Heart right ventricle (tissue), 16 donors: ENCODE measurements around the gene GPR107. TPM values are rescaled to one million over a fixed set of nuclear protein-coding genes. Genes with fewer than 3 reads are reported as not detected.

Source experiments
- ATAC-seq, 8 donors: fragments of 200-7000 bp; cut with Tn5 transposase; one replicate each; pipeline ENCODE4 v1.9.1; 2020; ENCODE audit warnings: mild to moderate bottlenecking in 8 of 8, moderate library complexity in 8 of 8, moderate number of reproducible peaks in 1 of 8
- DNase-seq, 2 donors: peaks; one replicate each; pipeline ENCODE4 v3.0.0-alpha.2; 2020
- H3K27ac ChIP-seq, 10 donors: fragments of 200-600 bp; sonication (generic) in 2 of 10; one replicate each; pipeline versions ENCODE4 v1.5.0 to v1.8.0; 2020 to 2022; ENCODE audit warnings: mild to moderate bottlenecking in 3 of 10
- H3K27me3 ChIP-seq, 7 donors: fragments of 200-600 bp; one replicate each; pipeline ENCODE4 v1.8.0; 2021 to 2022; ENCODE audit warnings: mild to moderate bottlenecking in 2 of 7
- H3K36me3 ChIP-seq, 9 donors: fragments of 200-600 bp; sonication (generic) in 1 of 9; one replicate each; pipeline versions ENCODE4 v1.5.0 to v1.8.0; 2020 to 2022; ENCODE audit warnings: mild to moderate bottlenecking in 2 of 9
- H3K4me1 ChIP-seq, 9 donors: fragments of 200-600 bp; sonication (generic) in 1 of 9; one replicate each; pipeline versions ENCODE4 v1.5.0 to v1.8.0; 2020 to 2022; ENCODE audit warnings: mild to moderate bottlenecking in 4 of 9
- H3K4me3 ChIP-seq, 10 donors: fragments of 200-600 bp; sonication (generic) in 2 of 10; one replicate each; pipeline versions ENCODE4 v1.5.0 to v1.8.0; 2020 to 2022; ENCODE audit warnings: mild to moderate bottlenecking in 7 of 10, moderate library complexity in 2 of 10
- H3K9me3 ChIP-seq, 11 donors: fragments of 200-600 bp in 10 of 11; sonication (generic) in 2 of 11; one replicate each; pipeline versions ENCODE4 v1.5.0 to v1.8.0; 2013 to 2022; ENCODE audit warnings: mild to moderate bottlenecking in 2 of 11, control low read depth in 1 of 11, moderate library complexity in 1 of 11
- WGBS, 2 donors: extraction: QIAGEN DNeasy Blood & Tissue Kit; methylation state at CpG; one replicate each; pipeline ENCODE4 v1.1.7; 2013; ENCODE audit warnings: inconsistent platforms in 1 of 2; 5-methylcytosine and 5-hydroxymethylcytosine counted together
- intact Hi-C, 10 donors: fragments of 100-400 bp; cut with DNase I; formaldehyde crosslinking; loops; one replicate each; pipeline versions ENCODE4 v1.11.1 to v1.14.2; 2022
- polyA plus RNA-seq, 2 donors: library from polyadenylated mRNA; stranded (reverse); fragments of 200-250 nt; gene quantifications; one replicate each; pipeline ENCODE4 v1.2.3, GENCODE V29; 2013
- total RNA-seq, 10 donors: library from RNA; stranded (reverse); fragmentation: NEBNext Ultra II Directional in 3 of 10; extraction: Animal tissue kit (Norgen Biotek cat#: 25700) in 3 of 10; gene quantifications; one replicate each; pipeline versions ENCODE4 v1.2.1 to v1.2.4, GENCODE V29; 2021 to 2023
- TF ChIP-seq, protein P1 (sequence below), 9 donors: fragments of 200-600 bp; sonication (generic) in 2 of 9; IDR thresholded peaks; one replicate each; pipeline versions ENCODE4 v1.5.0 to v1.8.0; 2021 to 2022; ENCODE audit warnings: antibody characterized with exemption in 9 of 9, mild to moderate bottlenecking in 5 of 9, moderate library complexity in 1 of 9
- donor health status: Arrhythmogenic right ventricular cardiomyopathy.
- donor health status: ischemic (EF 13 %, LVEDD 7.1; RV severe dilation, severe dysfunction).
- donor health status: healthy with polysubstance abuse.
- donor health status: DM: no; HTN: yes; CAD: no.
- donor health status: DM: no; HTN: no; CAD: no.
- donor health status: ischemic (EF 25% LVEDD 6.9; RV normal size, moderate dysfunction).
- donor health status: ischemic (EF 25% LVEDD 5.7; RV mildly dilated, moderate dysfunction).
- donor health status: healthy.
- donor health status: DM: yes; HTN: yes; CAD: no.
- donor health status: Ischemic cardiomyopathy.
- donor health status: ischemic (EF 35%, LVEDD 5.7; RV mildly dilated, moderate dysfunction).
- donor health status: nonischemic (EF 11% LVEDD 7.7; RV severe dilation, severe dysfunction).
- donor health status: DM: yes; HTN: yes; CAD: no.
- donor health status: PGD.
- donor health status: ischemic (EF 29% LVEDD 5.4; RV normal size, mild dysfunction).
- donor health status: nonischemic (EF 23%, LVEDD 6.1; RV moderate dilation, normal function).

GPR107 gene
- total and polyA plus RNA-seq, 12 donors: 6.7 to 35.6 (median 23.9) TPM

GRCh38 chr9:130149031-130149430 lies 95.3 kb downstream of the GPR107 start:
- DNase-seq (no peak), ATAC-seq (no peak)
- Histone ChIP-seq H3K36me3 (no peaks in the 10 kb centered on the region), H3K27me3 (peaks cover 0 to 32% (median 16%) of the 10 kb centered on the region in 7 donors), H3K27ac (no peak overlapping the region), H3K4me3 (no peak overlapping the region), H3K4me1 (peaks cover 0 to 15% (median 6%) of the 10 kb centered on the region in 9 donors), H3K9me3 (no peaks in the 10 kb centered on the region)
- 82 to 87% methylated on average over 5 of the region's 5 CpGs for WGBS, 2 donors
- TF ChIP-seq, protein P1, sequence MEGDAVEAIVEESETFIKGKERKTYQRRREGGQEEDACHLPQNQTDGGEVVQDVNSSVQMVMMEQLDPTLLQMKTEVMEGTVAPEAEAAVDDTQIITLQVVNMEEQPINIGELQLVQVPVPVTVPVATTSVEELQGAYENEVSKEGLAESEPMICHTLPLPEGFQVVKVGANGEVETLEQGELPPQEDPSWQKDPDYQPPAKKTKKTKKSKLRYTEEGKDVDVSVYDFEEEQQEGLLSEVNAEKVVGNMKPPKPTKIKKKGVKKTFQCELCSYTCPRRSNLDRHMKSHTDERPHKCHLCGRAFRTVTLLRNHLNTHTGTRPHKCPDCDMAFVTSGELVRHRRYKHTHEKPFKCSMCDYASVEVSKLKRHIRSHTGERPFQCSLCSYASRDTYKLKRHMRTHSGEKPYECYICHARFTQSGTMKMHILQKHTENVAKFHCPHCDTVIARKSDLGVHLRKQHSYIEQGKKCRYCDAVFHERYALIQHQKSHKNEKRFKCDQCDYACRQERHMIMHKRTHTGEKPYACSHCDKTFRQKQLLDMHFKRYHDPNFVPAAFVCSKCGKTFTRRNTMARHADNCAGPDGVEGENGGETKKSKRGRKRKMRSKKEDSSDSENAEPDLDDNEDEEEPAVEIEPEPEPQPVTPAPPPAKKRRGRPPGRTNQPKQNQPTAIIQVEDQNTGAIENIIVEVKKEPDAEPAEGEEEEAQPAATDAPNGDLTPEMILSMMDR (IDR thresholded peaks at IDR 0.05): no peak
- intact Hi-C loops: no loop called here

- no peak for ATAC-seq
- intact Hi-C loops: no loop called here
Measured at GRCh38 chr9:130149654-130150286, 96.1 kb downstream of the GPR107 start.

DNA sequence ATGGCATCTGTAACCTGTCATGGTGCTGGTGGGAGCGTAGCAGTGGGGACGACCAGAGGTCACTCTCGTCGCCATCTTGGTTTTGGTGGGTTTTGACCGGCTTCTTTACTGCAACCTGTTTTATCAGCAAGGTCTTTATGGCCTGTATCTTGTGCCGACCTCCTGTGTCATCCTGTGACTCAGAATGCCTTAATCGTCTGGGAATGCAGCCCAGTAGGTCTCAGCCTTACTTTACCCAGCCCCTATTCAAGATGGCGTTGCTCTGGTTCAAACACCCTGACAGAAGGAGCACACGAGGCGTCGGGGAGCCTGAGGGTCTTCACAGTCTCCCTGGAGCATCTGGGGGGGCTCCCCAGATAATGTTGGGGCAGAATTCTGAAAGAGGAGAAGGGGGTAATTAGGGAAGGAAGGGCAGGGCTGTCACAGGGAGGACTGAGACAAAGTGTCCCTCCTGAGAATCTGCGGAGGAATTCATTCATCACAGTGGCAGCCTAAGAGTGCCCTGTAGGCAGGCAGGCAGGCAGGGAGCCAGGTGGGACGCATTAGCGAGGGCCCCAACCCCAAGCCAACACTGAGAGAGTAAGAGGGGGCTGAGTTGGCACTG lies 97.2 kb downstream of the GPR107 start:
- Histone ChIP-seq H3K27me3 (peaks cover 0 to 16% (median 6%) of the 10 kb centered on the region in 7 donors), H3K36me3 (no peaks in the 10 kb centered on the region), H3K4me1 (no peaks in the 10 kb centered on the region), H3K27ac (no peak overlapping the region), H3K4me3 (no peak overlapping the region), H3K9me3 (no peaks in the 10 kb centered on the region)
- 79 to 83% methylated on average over 14 of the region's 14 CpGs for WGBS, 2 donors
- DNase-seq (no peak), ATAC-seq (no peak)
- intact Hi-C loops: no loop called here
- TF ChIP-seq, protein P1 (IDR thresholded peaks at IDR 0.05): no peak

More at GRCh38 chr9:130149654-130150286, 96.1 kb downstream of the GPR107 start:
- no peak for DNase-seq
- H3K27me3 ChIP-seq: peaks cover 0 to 24% (median 16%) of the 10 kb centered on the region in 7 donors
- no peak overlapping the region for H3K4me3 ChIP-seq
- no peaks in the 10 kb centered on the region for H3K9me3 ChIP-seq
- 84% methylated on average over 5 of the region's 5 CpGs for WGBS, 2 donors
- peaks cover 0 to 7% (median 0%) of the 10 kb centered on the region in 9 donors for H3K4me1 ChIP-seq
- no peaks in the 10 kb centered on the region for H3K36me3 ChIP-seq
- no peak overlapping the region for H3K27ac ChIP-seq
- TF ChIP-seq, protein P1 (IDR thresholded peaks at IDR 0.05): no peak

DNA sequence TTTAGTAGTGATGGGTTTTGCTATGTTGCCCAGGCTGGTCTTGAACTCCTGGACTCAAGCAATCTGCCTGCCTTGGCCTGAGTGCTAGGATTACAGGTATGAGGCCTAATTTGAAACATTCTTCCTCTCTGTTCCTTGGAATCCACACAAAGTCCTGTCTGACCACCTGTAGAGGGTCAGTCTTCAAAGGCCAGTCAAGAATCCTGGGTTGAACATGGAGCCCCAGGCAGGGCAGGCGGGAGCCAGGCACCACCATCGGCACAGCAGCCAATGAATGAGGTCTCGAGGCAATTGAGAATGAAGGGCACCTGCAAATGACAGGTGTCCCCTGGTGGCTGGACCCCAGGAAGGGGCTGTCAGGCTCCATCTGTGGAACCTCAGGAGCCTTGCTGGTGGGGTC lies 101.1 kb downstream of the GPR107 start:
- no peak overlapping the region for H3K4me3 ChIP-seq
- no peaks in the 10 kb centered on the region for H3K36me3 ChIP-seq
- H3K4me1 ChIP-seq: no peaks in the 10 kb centered on the region
- ATAC-seq (no peak), DNase-seq (no peak)
- no peaks in the 10 kb centered on the region for H3K27me3 ChIP-seq
- H3K9me3 ChIP-seq: no peaks in the 10 kb centered on the region
- WGBS, 2 donors: 91 to 95% methylated on average over 3 of the region's 3 CpGs
- H3K27ac ChIP-seq: no peak overlapping the region
- TF ChIP-seq, protein P1 (IDR thresholded peaks at IDR 0.05): no peak
- intact Hi-C loops: no loop called here
